ENCODE data around the gene PADI6. TPM values are rescaled to one million over a fixed set of nuclear protein-coding genes. Genes with fewer than 3 reads are reported as not detected.

The PADI6 gene
- total RNA-seq, 1 donor from 2014 or later = not detected

DNA sequence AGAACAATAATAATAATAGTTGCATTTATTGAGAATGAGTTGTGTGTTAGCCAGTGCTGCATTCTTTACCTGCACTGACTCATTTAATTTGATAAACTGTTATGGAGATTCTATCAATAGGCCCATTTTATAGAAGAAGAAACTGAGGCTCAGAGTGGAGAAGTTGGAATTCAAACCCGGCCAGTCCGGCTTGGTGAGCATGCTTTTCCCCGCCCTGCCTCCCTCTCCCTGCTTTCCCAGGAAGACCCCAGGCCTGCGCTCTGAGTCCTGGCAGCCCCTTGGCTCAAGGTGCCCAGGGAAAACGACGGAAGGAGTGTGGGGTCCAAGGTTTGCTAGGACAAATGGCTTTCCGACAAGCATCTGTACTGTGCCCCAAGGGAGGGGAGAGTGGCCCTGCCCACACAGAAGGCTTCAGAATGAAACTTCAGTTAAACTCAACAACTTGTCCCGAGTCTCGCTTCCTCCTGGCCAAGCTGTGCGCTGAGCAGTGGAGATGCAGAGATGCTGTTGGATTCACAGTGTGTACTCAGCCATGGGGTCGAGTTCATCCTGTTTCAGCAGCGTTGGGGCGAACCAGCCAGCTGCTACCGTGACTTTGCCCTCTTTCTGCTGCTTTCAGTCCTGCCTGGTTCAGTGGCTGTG is 23.3 kb upstream of the PADI6 start:
- Histone ChIP-seq H2AFZ (replicated peaks) (no peak overlapping the region), H3K4me2 (no peak overlapping the region)

DNA sequence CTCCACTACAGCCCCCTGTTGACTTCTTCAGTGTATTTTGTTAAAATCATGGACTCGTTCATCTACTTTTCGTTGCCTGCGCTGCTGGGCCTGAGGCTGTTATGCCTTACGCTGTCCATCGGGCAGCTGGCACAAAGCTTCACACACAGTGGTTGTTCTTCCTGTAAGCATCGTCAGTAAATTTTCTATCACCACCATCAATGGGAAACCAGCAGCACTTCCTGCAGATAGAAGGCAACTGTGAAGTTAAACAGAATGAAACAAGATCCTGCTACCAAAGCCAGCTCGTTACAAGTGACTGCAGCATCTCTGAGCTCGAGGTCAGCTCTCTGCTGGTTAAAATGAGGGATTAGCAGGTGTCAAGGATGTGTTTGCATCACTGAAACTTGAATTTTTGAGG is 21.9 kb upstream of the PADI6 start:
- H3K4me3 ChIP-seq = no peak overlapping the region
- TF ChIP-seq, protein P1, sequence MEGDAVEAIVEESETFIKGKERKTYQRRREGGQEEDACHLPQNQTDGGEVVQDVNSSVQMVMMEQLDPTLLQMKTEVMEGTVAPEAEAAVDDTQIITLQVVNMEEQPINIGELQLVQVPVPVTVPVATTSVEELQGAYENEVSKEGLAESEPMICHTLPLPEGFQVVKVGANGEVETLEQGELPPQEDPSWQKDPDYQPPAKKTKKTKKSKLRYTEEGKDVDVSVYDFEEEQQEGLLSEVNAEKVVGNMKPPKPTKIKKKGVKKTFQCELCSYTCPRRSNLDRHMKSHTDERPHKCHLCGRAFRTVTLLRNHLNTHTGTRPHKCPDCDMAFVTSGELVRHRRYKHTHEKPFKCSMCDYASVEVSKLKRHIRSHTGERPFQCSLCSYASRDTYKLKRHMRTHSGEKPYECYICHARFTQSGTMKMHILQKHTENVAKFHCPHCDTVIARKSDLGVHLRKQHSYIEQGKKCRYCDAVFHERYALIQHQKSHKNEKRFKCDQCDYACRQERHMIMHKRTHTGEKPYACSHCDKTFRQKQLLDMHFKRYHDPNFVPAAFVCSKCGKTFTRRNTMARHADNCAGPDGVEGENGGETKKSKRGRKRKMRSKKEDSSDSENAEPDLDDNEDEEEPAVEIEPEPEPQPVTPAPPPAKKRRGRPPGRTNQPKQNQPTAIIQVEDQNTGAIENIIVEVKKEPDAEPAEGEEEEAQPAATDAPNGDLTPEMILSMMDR (IDR thresholded peaks at IDR 0.05) = no peak
- TF ChIP-seq EZH2phosphoT487 (IDR thresholded peaks at IDR 0.05) = no peak
- no peak for TF ChIP-seq EZH2 (IDR thresholded peaks at IDR 0.05)
- no peak for DNase-seq (ENCODE audit: low spot score)
- peaks cover 2% of the 10 kb centered on the region for H3K4me1 Mint-ChIP-seq
- no peaks in the 10 kb centered on the region for H3K79me2 ChIP-seq (ENCODE audit: low read depth)
- H3F3A ChIP-seq (ENCODE audit: low read depth) = no peaks in the 10 kb centered on the region
- H3K27ac Mint-ChIP-seq = no peak overlapping the region
- H3K36me3 ChIP-seq = no peaks in the 10 kb centered on the region
- H3K27ac ChIP-seq = no peak overlapping the region
- H3K36me3 Mint-ChIP-seq = no peaks in the 10 kb centered on the region
- H3K4me3 Mint-ChIP-seq = no peak overlapping the region
- no peak overlapping the region for H2AFZ ChIP-seq (replicated peaks)
- peaks cover 6% of the 10 kb centered on the region for H3K27me3 Mint-ChIP-seq (ENCODE audit: insufficient read depth, low read depth)
- H3K27me3 ChIP-seq = no peaks in the 10 kb centered on the region
- no peaks in the 10 kb centered on the region for H3K4me1 ChIP-seq
- H3K9me3 Mint-ChIP-seq = peaks cover 2% of the 10 kb centered on the region
- no peaks in the 10 kb centered on the region for H4K20me1 ChIP-seq (ENCODE audit: low read depth)
- H3K9me3 ChIP-seq (ENCODE audit: low read depth) = no peaks in the 10 kb centered on the region
- no peak overlapping the region for H3K4me2 ChIP-seq
- no peak overlapping the region for H3K9ac ChIP-seq

More for the DNA sequence above, 23.3 kb upstream of the PADI6 start:
- no peak overlapping the region for H3K4me3 Mint-ChIP-seq
- Histone ChIP-seq H3K27me3 (no peaks in the 10 kb centered on the region), H3K9ac (no peak overlapping the region), H3K36me3 (no peaks in the 10 kb centered on the region), H3F3A (ENCODE audit: low read depth) (no peaks in the 10 kb centered on the region), H3K4me1 (no peaks in the 10 kb centered on the region), H3K9me3 (ENCODE audit: low read depth) (no peaks in the 10 kb centered on the region), H3K4me3 (no peak overlapping the region), H4K20me1 (ENCODE audit: low read depth) (no peaks in the 10 kb centered on the region), H3K27ac (no peak overlapping the region), H3K79me2 (ENCODE audit: low read depth) (no peaks in the 10 kb centered on the region)
- no peaks in the 10 kb centered on the region for H3K36me3 Mint-ChIP-seq
- peaks cover 6% of the 10 kb centered on the region for H3K9me3 Mint-ChIP-seq
- DNase-seq (ENCODE audit: low spot score) = no peak
- H3K27me3 Mint-ChIP-seq (ENCODE audit: insufficient read depth, low read depth) = peaks cover 6% of the 10 kb centered on the region
- TF ChIP-seq EZH2phosphoT487 (IDR thresholded peaks at IDR 0.05) = no peak
- no peak overlapping the region for H3K27ac Mint-ChIP-seq
- H3K4me1 Mint-ChIP-seq = peaks cover 2% of the 10 kb centered on the region

DNA sequence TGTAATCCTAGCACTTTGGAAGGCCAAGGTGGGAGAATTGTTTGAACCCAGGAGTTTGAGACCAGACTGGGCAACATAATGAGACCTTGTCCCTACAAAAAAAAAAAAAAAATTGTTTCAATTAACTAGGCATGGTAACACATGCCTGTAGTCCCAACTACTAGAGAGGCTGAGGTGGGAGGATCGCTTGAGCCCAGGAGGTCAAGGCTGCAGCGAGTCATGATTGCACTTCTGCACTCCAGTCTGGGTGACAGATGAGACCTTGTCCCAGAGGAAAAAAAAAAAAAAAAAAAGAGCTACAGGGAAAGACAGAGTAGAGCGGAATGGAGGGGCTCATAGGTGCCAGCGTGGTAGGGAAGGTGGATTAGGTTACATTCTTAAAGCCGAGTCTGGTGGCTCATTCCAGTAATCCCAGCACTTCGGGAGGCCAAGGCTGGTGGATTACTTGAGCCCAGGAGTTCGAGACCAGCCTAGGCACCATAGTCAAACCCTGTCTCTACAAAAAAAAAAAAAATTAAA is 21.0 kb upstream of the PADI6 start:
- no peaks in the 10 kb centered on the region for H3K36me3 ChIP-seq
- H3K9me3 ChIP-seq (ENCODE audit: low read depth) = no peaks in the 10 kb centered on the region
- H3K4me3 Mint-ChIP-seq = no peak overlapping the region
- TF ChIP-seq, protein P1 (IDR thresholded peaks at IDR 0.05) = no peak
- no peaks in the 10 kb centered on the region for H3K79me2 ChIP-seq (ENCODE audit: low read depth)
- H3K4me1 ChIP-seq = no peaks in the 10 kb centered on the region
- H3K9ac ChIP-seq = no peak overlapping the region
- no peak overlapping the region for H3K4me3 ChIP-seq
- no peaks in the 10 kb centered on the region for H3K9me3 Mint-ChIP-seq
- no peaks in the 10 kb centered on the region for H3F3A ChIP-seq (ENCODE audit: low read depth)
- no peaks in the 10 kb centered on the region for H3K36me3 Mint-ChIP-seq
- H3K4me2 ChIP-seq = no peak overlapping the region
- no peak overlapping the region for H3K27ac Mint-ChIP-seq
- DNase-seq (ENCODE audit: low spot score) = no peak
- no peaks in the 10 kb centered on the region for H3K27me3 ChIP-seq
- H4K20me1 ChIP-seq (ENCODE audit: low read depth) = no peaks in the 10 kb centered on the region
- H2AFZ ChIP-seq (replicated peaks) = no peak overlapping the region
- no peak overlapping the region for H3K27ac ChIP-seq
- H3K4me1 Mint-ChIP-seq = peaks cover 2% of the 10 kb centered on the region
- peaks cover 6% of the 10 kb centered on the region for H3K27me3 Mint-ChIP-seq (ENCODE audit: insufficient read depth, low read depth)

DNA sequence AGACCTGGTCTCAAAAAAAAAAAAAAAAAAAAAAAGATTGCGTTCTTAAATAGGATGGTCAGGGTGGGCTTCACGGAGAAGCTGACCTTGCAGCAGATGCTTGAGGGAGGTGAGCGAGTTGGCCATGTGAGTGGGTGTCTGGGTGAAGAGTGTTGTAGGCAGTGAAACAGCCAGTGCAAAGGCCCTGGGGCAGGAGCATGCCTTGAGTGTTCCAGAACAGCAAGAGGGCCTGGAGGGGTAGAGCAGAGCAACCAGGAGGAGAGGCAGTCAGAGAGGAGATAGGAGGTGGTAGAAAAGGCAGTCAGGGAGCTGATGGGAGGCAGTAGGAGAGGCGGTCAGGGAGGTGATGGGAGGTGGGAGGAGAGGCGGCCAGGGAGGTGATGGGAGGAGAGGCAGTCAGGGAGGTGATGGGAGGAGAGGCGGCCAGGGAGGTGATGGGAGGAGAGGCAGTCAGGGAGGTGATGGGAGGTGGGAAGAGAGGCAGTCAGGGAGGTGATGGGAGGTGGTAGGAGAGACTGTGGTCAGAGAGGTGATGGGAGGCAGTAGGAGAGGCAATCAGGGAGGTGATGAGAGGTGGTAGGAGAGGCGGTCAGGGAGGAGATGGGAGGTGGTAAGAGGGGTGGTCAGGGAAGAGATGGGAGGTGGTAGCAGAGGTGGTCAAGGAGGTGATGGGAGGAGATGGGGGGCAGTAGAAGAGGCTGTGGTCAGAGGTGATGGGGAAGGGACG is 20.2 kb upstream of the PADI6 start:
- Mint-ChIP-seq H3K9me3 (no peaks in the 10 kb centered on the region), H3K36me3 (no peaks in the 10 kb centered on the region), H3K4me1 (peaks cover 2% of the 10 kb centered on the region), H3K27me3 (ENCODE audit: insufficient read depth, low read depth) (peaks cover 11% of the 10 kb centered on the region), H3K27ac (no peak overlapping the region), H3K4me3 (no peak overlapping the region)
- no peak for DNase-seq (ENCODE audit: low spot score)
- H3F3A ChIP-seq (ENCODE audit: low read depth) = no peaks in the 10 kb centered on the region
- no peaks in the 10 kb centered on the region for H3K36me3 ChIP-seq
- H3K4me1 ChIP-seq = no peaks in the 10 kb centered on the region
- H3K9ac ChIP-seq = no peak overlapping the region
- no peak overlapping the region for H3K4me2 ChIP-seq
- no peaks in the 10 kb centered on the region for H3K79me2 ChIP-seq (ENCODE audit: low read depth)
- no peak for TF ChIP-seq EZH2 (IDR thresholded peaks at IDR 0.05)
- TF ChIP-seq, protein P1 (IDR thresholded peaks at IDR 0.05) = no peak
- no peak for TF ChIP-seq EZH2phosphoT487 (IDR thresholded peaks at IDR 0.05)
- H4K20me1 ChIP-seq (ENCODE audit: low read depth) = no peaks in the 10 kb centered on the region
- no peak overlapping the region for H3K27ac ChIP-seq
- no peak overlapping the region for H2AFZ ChIP-seq (replicated peaks)
- no peak overlapping the region for H3K4me3 ChIP-seq
- H3K27me3 ChIP-seq = no peaks in the 10 kb centered on the region
- no peaks in the 10 kb centered on the region for H3K9me3 ChIP-seq (ENCODE audit: low read depth)
